ENCODE results near the gene VOPP1.

DNA sequence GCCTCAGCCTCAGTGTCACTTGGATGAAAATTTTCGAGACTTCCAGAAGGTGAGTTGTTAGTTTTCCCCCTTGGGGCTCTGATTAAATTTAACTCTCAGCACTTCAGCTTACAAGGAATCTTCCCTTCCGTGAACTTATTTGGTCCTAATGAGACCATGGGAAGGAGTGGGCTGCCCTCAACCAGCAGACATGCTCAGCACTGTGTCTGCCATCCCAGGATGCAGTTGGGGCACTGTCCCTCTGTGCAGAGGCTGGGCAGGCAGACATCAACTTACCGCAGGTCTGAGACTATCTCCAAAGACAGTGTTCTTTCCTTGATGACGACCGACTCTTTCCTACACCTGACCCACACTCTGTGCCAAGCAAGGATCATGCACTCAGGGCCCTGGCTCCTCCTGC is 36.7 kb downstream of the VOPP1 start:
- TF ChIP-seq, protein P1, sequence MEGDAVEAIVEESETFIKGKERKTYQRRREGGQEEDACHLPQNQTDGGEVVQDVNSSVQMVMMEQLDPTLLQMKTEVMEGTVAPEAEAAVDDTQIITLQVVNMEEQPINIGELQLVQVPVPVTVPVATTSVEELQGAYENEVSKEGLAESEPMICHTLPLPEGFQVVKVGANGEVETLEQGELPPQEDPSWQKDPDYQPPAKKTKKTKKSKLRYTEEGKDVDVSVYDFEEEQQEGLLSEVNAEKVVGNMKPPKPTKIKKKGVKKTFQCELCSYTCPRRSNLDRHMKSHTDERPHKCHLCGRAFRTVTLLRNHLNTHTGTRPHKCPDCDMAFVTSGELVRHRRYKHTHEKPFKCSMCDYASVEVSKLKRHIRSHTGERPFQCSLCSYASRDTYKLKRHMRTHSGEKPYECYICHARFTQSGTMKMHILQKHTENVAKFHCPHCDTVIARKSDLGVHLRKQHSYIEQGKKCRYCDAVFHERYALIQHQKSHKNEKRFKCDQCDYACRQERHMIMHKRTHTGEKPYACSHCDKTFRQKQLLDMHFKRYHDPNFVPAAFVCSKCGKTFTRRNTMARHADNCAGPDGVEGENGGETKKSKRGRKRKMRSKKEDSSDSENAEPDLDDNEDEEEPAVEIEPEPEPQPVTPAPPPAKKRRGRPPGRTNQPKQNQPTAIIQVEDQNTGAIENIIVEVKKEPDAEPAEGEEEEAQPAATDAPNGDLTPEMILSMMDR (IDR thresholded peaks at IDR 0.05) = no peak
- TF ChIP-seq, protein P2, sequence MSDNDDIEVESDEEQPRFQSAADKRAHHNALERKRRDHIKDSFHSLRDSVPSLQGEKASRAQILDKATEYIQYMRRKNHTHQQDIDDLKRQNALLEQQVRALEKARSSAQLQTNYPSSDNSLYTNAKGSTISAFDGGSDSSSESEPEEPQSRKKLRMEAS (CRISPR knock-in tag; IDR thresholded peaks at IDR 0.05) = no peak
- TF ChIP-seq FOXP1 (CRISPR knock-in tag; IDR thresholded peaks at IDR 0.05; ENCODE audit: borderline replicate concordance) = no peak

All from WTC11 (cell line).